Fibroblast of lung (primary cell): ENCODE results near the gene CTSO. TPM values are rescaled to one million over a fixed set of nuclear protein-coding genes. Genes with fewer than 3 reads are reported as not detected.
A peak's percentile ranks its signal among the peaks of the same experiment; 100 is the strongest.
"Not testable (repeated sequence)": the region's sequence is repeated elsewhere in the genome, so short reads cannot be mapped to it uniquely, and the experiment has no call there.

ENCODE experiments used
- DNase-seq, 2 donors: peaks; one replicate each; pipeline versions ENCODE4 v3.0.0 to v3.0.0-alpha.2; 2010; ENCODE audit warnings: low read depth in 2 of 2
- H2AFZ ChIP-seq: 2 replicates; pipeline ENCODE4 v1.5.1; 2012; ENCODE audit warnings: low read length, control low read depth, inconsistent platforms
- H3K27ac ChIP-seq: 2 replicates; pipeline ENCODE4 v1.5.1; 2011; ENCODE audit warnings: low read length, control low read depth; ENCODE audit not compliant: insufficient read depth
- H3K27me3 ChIP-seq: 2 replicates; pipeline ENCODE4 v1.5.1; 2011; ENCODE audit warnings: mild to moderate bottlenecking, low read length; ENCODE audit not compliant: control insufficient read depth, insufficient read depth
- H3K36me3 ChIP-seq: 2 replicates; pipeline ENCODE4 v1.5.1; 2011; ENCODE audit warnings: low read length; ENCODE audit not compliant: control insufficient read depth, insufficient read depth
- H3K4me1 ChIP-seq: 2 replicates; pipeline ENCODE4 v1.5.1; 2011; ENCODE audit warnings: low read length; ENCODE audit not compliant: control insufficient read depth, insufficient read depth; ENCODE audit errors: extremely low read depth
- H3K4me2 ChIP-seq: 2 replicates; pipeline ENCODE4 v1.5.1; 2011; ENCODE audit warnings: low read length, control low read depth; ENCODE audit not compliant: insufficient read depth; ENCODE audit errors: extremely low read depth
- H3K4me3 ChIP-seq, 4 experiments: fragments of 200-600 bp in 1 of 4; sonication (generic) in 1 of 4; replicated peaks in 1 of 4; 2 replicates each; pipeline ENCODE4 v1.5.1; 2011 to 2016; ENCODE audit warnings: low read length in 4 of 4, low read depth in 3 of 4, mild to moderate bottlenecking in 3 of 4, control low read depth in 2 of 4, inconsistent platforms in 1 of 4, mixed read lengths in 1 of 4; ENCODE audit not compliant: insufficient read depth in 1 of 4; ENCODE audit errors: control extremely low read depth in 1 of 4
- H3K79me2 ChIP-seq: 2 replicates; pipeline ENCODE4 v1.5.1; 2012; ENCODE audit warnings: mild to moderate bottlenecking, low read length, inconsistent platforms; ENCODE audit not compliant: control insufficient read depth, insufficient read depth
- H3K9ac ChIP-seq: 2 replicates; pipeline ENCODE4 v1.5.1; 2011; ENCODE audit warnings: mild to moderate bottlenecking, low read length, control low read depth; ENCODE audit not compliant: insufficient read depth
- H3K9me3 ChIP-seq: 2 replicates; pipeline ENCODE4 v1.5.1; 2012; ENCODE audit warnings: low read depth, low read length; ENCODE audit not compliant: control insufficient read depth, insufficient read depth
- H4K20me1 ChIP-seq: 2 replicates; pipeline ENCODE4 v1.5.1; 2011; ENCODE audit warnings: low read length; ENCODE audit not compliant: control insufficient read depth, insufficient read depth; ENCODE audit errors: extremely low read depth
- EZH2 ChIP-seq: IDR thresholded peaks from 2 replicates; pipeline ENCODE4 v1.5.1; 2012; ENCODE audit warnings: low read length, control low read depth, mild to moderate bottlenecking; ENCODE audit errors: missing control alignments
- polyA plus RNA-seq, 2 donors: library from polyadenylated mRNA; depleted of rRNA in 1 of 2; stranded (reverse) in 1 of 2; unstranded in 1 of 2; fragments of >200 nt; gene quantifications; 2 replicates each; pipeline ENCODE4 v1.2.1, GENCODE V29; 2011 to 2012; ENCODE audit warnings: missing spikeins in 1 of 2
- total RNA-seq: library from RNA; depleted of rRNA; stranded (reverse); fragments of >200 nt; gene quantifications from 2 replicates; pipeline ENCODE4 v1.2.1, GENCODE V29; 2014
- TF ChIP-seq, protein P1 (sequence below), 2 donors: IDR thresholded peaks in 1 of 2; conservative IDR thresholded peaks in 1 of 2; 1 replicate in 1 of 2; 2 replicates in 1 of 2; pipeline ENCODE4 v1.5.1; 2011 to 2012; ENCODE audit warnings: low read length in 2 of 2, control low read depth in 1 of 2, inconsistent platforms in 1 of 2, low read depth in 1 of 2, mild to moderate bottlenecking in 1 of 2

CTSO gene
- total and polyA plus RNA-seq, 2 donors (not counting 1 experiment from before 2014, with no cell fraction given): 23.6 to 47.3 TPM

GRCh38 chr4:155901013-155901412 lies 52.7 kb downstream of the CTSO start:
- Histone ChIP-seq H3K27ac (no peak overlapping the region), H3K9ac (no peak overlapping the region), H2AFZ (no peak overlapping the region), H3K4me2 (no peak overlapping the region), H3K9me3 (no peaks in the 10 kb centered on the region), H3K4me1 (peaks cover 6% of the 10 kb centered on the region), H3K79me2 (no peaks in the 10 kb centered on the region), H3K4me3 (no peak overlapping the region), H3K27me3 (no peaks in the 10 kb centered on the region), H3K36me3 (no peaks in the 10 kb centered on the region), H4K20me1 (no peaks in the 10 kb centered on the region)
- DNase-seq: no peak
- TF ChIP-seq, protein P1, sequence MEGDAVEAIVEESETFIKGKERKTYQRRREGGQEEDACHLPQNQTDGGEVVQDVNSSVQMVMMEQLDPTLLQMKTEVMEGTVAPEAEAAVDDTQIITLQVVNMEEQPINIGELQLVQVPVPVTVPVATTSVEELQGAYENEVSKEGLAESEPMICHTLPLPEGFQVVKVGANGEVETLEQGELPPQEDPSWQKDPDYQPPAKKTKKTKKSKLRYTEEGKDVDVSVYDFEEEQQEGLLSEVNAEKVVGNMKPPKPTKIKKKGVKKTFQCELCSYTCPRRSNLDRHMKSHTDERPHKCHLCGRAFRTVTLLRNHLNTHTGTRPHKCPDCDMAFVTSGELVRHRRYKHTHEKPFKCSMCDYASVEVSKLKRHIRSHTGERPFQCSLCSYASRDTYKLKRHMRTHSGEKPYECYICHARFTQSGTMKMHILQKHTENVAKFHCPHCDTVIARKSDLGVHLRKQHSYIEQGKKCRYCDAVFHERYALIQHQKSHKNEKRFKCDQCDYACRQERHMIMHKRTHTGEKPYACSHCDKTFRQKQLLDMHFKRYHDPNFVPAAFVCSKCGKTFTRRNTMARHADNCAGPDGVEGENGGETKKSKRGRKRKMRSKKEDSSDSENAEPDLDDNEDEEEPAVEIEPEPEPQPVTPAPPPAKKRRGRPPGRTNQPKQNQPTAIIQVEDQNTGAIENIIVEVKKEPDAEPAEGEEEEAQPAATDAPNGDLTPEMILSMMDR (conservative IDR thresholded peaks at IDR 0.05 in 1 of 2, IDR thresholded peaks at IDR 0.05 in 1 of 2; ENCODE audit: low read depth in 1 of 2, low read length in 2 of 2): no peak
- no peak for TF ChIP-seq EZH2

DNA sequence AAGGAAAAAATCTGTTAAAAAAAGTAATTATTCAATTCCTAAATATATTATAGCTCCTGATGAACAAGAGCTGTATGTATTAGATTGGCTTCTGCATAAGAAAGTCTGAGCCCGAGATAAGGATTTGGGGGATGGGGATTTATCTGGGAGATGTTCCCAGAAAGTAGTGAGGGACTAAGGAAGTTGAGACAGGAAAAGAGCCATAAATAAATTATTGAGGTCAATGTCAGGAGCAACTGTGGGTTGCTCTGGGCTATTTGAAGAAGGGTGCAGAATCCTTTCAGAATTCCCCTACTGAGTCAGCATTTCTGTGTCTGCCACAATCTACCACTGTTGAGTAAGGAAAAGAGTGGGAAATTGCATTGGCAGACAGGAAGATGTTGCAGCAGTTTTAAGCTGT lies 53.3 kb downstream of the CTSO start:
- no peaks in the 10 kb centered on the region for H3K9me3 ChIP-seq
- no peak overlapping the region for H3K4me3 ChIP-seq
- H3K27ac ChIP-seq: no peak overlapping the region
- TF ChIP-seq, protein P1 (conservative IDR thresholded peaks at IDR 0.05 in 1 of 2, IDR thresholded peaks at IDR 0.05 in 1 of 2; ENCODE audit: low read depth in 1 of 2, low read length in 2 of 2): no peak
- no peak for TF ChIP-seq EZH2
- no peak overlapping the region for H3K4me2 ChIP-seq
- H3K79me2 ChIP-seq: no peaks in the 10 kb centered on the region
- H3K27me3 ChIP-seq: no peaks in the 10 kb centered on the region
- no peak overlapping the region for H2AFZ ChIP-seq
- peaks cover 6% of the 10 kb centered on the region for H3K4me1 ChIP-seq
- H3K36me3 ChIP-seq: no peaks in the 10 kb centered on the region
- H3K9ac ChIP-seq: no peak overlapping the region
- no peaks in the 10 kb centered on the region for H4K20me1 ChIP-seq
- peak; percentile 81 to 88 for DNase-seq

DNA sequence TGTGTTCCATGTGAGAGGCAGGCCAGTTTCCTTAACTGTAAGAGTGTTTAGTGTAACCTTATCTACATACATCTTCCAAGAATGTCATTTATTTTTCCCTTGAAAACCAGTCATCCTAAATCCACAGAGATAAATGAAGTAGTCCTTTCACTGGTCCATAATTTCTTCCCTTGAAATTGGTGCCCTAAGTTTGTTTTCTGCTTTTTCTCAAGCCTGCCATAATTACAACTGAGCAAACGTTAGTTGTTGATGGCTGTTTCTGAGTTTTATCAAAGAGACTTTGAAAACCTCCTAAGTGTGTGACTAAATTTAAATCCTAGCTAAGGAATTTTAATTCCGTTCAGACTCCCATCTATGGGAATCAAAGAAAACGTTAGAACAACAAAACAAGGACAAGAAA lies 53.8 kb downstream of the CTSO start:
- DNase-seq: peak in 1 of 2 donors; percentile 35
- Histone ChIP-seq H3K4me2 (no peak overlapping the region), H3K4me1 (peaks cover 6% of the 10 kb centered on the region), H3K79me2 (no peaks in the 10 kb centered on the region), H3K9ac (no peak overlapping the region), H3K27me3 (no peaks in the 10 kb centered on the region), H4K20me1 (no peaks in the 10 kb centered on the region), H3K4me3 (no peak overlapping the region), H3K27ac (no peak overlapping the region), H2AFZ (no peak overlapping the region), H3K9me3 (no peaks in the 10 kb centered on the region), H3K36me3 (no peaks in the 10 kb centered on the region)
- TF ChIP-seq, protein P1 (conservative IDR thresholded peaks at IDR 0.05 in 1 of 2, IDR thresholded peaks at IDR 0.05 in 1 of 2; ENCODE audit: low read depth in 1 of 2, low read length in 2 of 2): no peak
- TF ChIP-seq EZH2: no peak

GRCh38 chr4:155898371-155898770 lies 55.3 kb downstream of the CTSO start:
- not testable (repeated sequence) for H3K9ac ChIP-seq, DNase-seq, H3K4me1 ChIP-seq, H3K79me2 ChIP-seq, H4K20me1 ChIP-seq, H3K9me3 ChIP-seq, H3K27me3 ChIP-seq, H3K4me3 ChIP-seq, H2AFZ ChIP-seq, H3K4me2 ChIP-seq, H3K36me3 ChIP-seq, H3K27ac ChIP-seq
